HFFc6 (cell line): ENCODE data around the gene MAGI1. TPM values are rescaled to one million over a fixed set of nuclear protein-coding genes. Genes with fewer than 3 reads are reported as not detected.
"Not testable (repeated sequence)": the region's sequence is repeated elsewhere in the genome, so short reads cannot be mapped to it uniquely, and the experiment has no call there.

Experiments used
- DNase-seq: peaks from one replicate; pipeline ENCODE4 v3.0.0-alpha.2; 2018
- H3K27ac Mint-ChIP-seq: 2 replicates; pipeline ENCODE4 v1.8.0; 2020; ENCODE audit warnings: mild to moderate bottlenecking, mixed read lengths
- H3K27me3 Mint-ChIP-seq: 2 replicates; pipeline ENCODE4 v1.8.0; 2021; ENCODE audit warnings: mild to moderate bottlenecking, moderate library complexity, mixed read lengths; ENCODE audit not compliant: insufficient read depth
- H3K36me3 Mint-ChIP-seq: 2 replicates; pipeline ENCODE4 v1.8.0; 2021; ENCODE audit warnings: low read depth, mixed read lengths
- H3K4me1 Mint-ChIP-seq: 2 replicates; pipeline ENCODE4 v1.8.0; 2020; ENCODE audit warnings: low read depth, mixed read lengths
- H3K4me3 Mint-ChIP-seq: 2 replicates; pipeline ENCODE4 v1.8.0; 2020; ENCODE audit warnings: mild to moderate bottlenecking, moderate library complexity, mixed read lengths
- H3K9me3 Mint-ChIP-seq: 2 replicates; pipeline ENCODE4 v1.8.0; 2020; ENCODE audit warnings: mild to moderate bottlenecking, mixed read lengths
- total RNA-seq, 6 experiments: library from RNA; stranded (reverse); fragmentation: NEBNext Ultra II Directional; extraction: Animal tissue kit (Norgen Biotek cat#: 25700); gene quantifications; 2 replicates in 1 of 6; 3 replicates in 5 of 6; pipeline ENCODE4 v1.2.3, GENCODE V29; 2021
- TF ChIP-seq, protein P1 (sequence below): fragments of 200-600 bp; sonication (generic); IDR thresholded peaks from 2 replicates; pipeline ENCODE4 v1.5.0; 2021; ENCODE audit warnings: antibody characterized with exemption, mild to moderate bottlenecking

Gene MAGI1
- total RNA-seq, 6 experiments from 2014 or later = 21.1 to 30.5 (median 22.4) TPM

DNA sequence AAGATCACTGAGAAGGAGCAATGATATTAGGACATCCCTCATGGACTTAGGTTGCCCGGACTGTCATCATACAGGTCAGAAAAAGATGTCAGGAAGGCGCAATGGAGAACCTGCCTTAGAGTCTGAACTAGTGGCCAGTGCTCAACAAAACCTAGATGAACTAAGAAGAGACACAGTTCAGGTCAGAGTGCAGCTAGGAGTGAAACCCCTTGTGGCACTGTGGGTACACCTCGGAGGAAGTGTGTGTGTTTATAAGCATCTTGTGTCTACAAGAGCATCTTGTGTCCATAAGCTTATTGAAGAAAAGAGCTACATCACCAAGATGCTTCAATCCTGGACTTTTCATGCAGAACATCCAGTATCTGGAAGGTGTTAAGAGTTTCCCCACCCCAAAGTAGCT is 315.7 kb downstream of the MAGI1 start:
- TF ChIP-seq, protein P1, sequence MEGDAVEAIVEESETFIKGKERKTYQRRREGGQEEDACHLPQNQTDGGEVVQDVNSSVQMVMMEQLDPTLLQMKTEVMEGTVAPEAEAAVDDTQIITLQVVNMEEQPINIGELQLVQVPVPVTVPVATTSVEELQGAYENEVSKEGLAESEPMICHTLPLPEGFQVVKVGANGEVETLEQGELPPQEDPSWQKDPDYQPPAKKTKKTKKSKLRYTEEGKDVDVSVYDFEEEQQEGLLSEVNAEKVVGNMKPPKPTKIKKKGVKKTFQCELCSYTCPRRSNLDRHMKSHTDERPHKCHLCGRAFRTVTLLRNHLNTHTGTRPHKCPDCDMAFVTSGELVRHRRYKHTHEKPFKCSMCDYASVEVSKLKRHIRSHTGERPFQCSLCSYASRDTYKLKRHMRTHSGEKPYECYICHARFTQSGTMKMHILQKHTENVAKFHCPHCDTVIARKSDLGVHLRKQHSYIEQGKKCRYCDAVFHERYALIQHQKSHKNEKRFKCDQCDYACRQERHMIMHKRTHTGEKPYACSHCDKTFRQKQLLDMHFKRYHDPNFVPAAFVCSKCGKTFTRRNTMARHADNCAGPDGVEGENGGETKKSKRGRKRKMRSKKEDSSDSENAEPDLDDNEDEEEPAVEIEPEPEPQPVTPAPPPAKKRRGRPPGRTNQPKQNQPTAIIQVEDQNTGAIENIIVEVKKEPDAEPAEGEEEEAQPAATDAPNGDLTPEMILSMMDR = no peak
- DNase-seq = no peak

GRCh38 chr3:65720989-65721737 is 317.6 kb downstream of the MAGI1 start:
- no peak for DNase-seq
- Mint-ChIP-seq H3K36me3 (0 out of 2 replicates have a peak, but pooled peaks cover 6% of the 10 kb centered on the region), H3K27me3 (peaks cover 2% of the 10 kb centered on the region; the same call in 1 of the 2 replicates), H3K9me3 (no peaks in the 10 kb centered on the region), H3K4me3 (no peak overlapping the region), H3K27ac (no peak overlapping the region), H3K4me1 (peaks cover 21% of the 10 kb centered on the region)
- TF ChIP-seq, protein P1 = no peak

More for the DNA sequence above, 315.7 kb downstream of the MAGI1 start:
- Mint-ChIP-seq H3K36me3 (0 out of 2 replicates have a peak, but pooled peaks cover 6% of the 10 kb centered on the region), H3K27ac (no peak overlapping the region), H3K4me1 (peaks cover 24% of the 10 kb centered on the region), H3K4me3 (no peak overlapping the region), H3K9me3 (no peaks in the 10 kb centered on the region), H3K27me3 (peaks cover 2% of the 10 kb centered on the region; the same call in 1 of the 2 replicates)

GRCh38 chr3:65719639-65720038 is 319.1 kb downstream of the MAGI1 start:
- not testable (repeated sequence) for DNase-seq, H3K9me3 Mint-ChIP-seq, H3K27ac Mint-ChIP-seq, H3K27me3 Mint-ChIP-seq, H3K4me3 Mint-ChIP-seq, H3K36me3 Mint-ChIP-seq
- H3K4me1 Mint-ChIP-seq = peaks cover 21% of the 10 kb centered on the region

DNA sequence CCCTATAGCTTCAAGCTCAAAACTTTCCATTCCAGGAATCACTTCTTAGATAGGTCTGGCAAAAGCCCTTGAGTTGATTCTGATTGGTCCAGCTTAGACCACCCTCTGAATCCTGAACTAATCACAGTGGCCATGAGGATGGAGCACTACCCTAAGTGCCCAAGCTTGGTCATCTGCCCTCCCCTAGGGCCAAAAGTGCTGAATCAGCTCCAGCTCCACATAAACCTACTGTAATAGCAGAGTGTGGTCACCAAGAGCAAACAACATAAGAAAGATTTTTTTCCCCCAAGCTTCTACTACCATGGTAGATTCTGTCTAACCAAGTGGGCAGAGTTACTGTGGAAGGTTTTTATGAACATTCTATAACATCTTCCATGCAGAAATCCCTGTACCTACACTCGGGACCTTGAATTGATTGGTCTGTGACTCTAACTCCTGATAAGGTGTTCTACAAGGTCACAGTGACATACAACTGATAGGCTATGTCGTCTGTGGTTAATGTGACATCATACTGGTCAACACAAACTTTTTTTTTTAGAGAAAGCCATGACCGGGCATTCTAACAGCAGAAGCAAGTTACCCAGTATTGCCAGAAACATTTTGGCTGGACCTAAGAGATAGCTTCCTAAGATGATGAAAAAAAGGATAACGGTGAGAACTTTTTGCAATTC is 320.9 kb downstream of the MAGI1 start:
- no peak overlapping the region for H3K27ac Mint-ChIP-seq
- TF ChIP-seq, protein P1 = no peak
- no peak overlapping the region for H3K4me3 Mint-ChIP-seq
- DNase-seq = no peak
- peaks cover 36% of the 10 kb centered on the region for H3K4me1 Mint-ChIP-seq
- H3K27me3 Mint-ChIP-seq = no peaks in the 10 kb centered on the region; the same call in 1 of the 2 replicates
- H3K36me3 Mint-ChIP-seq = no peaks in the 10 kb centered on the region
- H3K9me3 Mint-ChIP-seq = no peaks in the 10 kb centered on the region

GRCh38 chr3:65716071-65716751 is 322.5 kb downstream of the MAGI1 start:
- Mint-ChIP-seq H3K36me3 (no peaks in the 10 kb centered on the region), H3K27ac (no peak overlapping the region), H3K9me3 (no peaks in the 10 kb centered on the region), H3K27me3 (no peaks in the 10 kb centered on the region; the same call in 1 of the 2 replicates), H3K4me3 (no peak overlapping the region), H3K4me1 (peaks cover 38% of the 10 kb centered on the region)
- DNase-seq = no peak
- TF ChIP-seq, protein P1 = no peak
